GM21528 (cell line): ENCODE results near the gene ALG1L2.
"Not testable (repeated sequence)": the region's sequence is repeated elsewhere in the genome, so short reads cannot be mapped to it uniquely, and the experiment has no call there.

ENCODE experiments used
- ATAC-seq: cut with Tn5 transposase; IDR thresholded peaks from one replicate; pipeline ENCODE4 v1.9.1; 2021; ENCODE audit warnings: mild to moderate bottlenecking, moderate library complexity; ENCODE audit not compliant: unreplicated experiment, low FRiP score

The ALG1L2 gene

GRCh38 chr3:130120291-130120690, 38.7 kb downstream of the ALG1L2 start:
- ATAC-seq: not testable (repeated sequence)

- ATAC-seq: not testable (repeated sequence)
These were observed 41.5 kb downstream of the ALG1L2 start for GRCh38 chr3:130122891-130123775.

- not testable (repeated sequence) for ATAC-seq
These were observed 43.8 kb downstream of the ALG1L2 start for GRCh38 chr3:130125406-130125805.

GRCh38 chr3:130136337-130136736, 54.7 kb downstream of the ALG1L2 start:
- ATAC-seq: not testable (repeated sequence)

- not testable (repeated sequence) for ATAC-seq
These were observed 56.1 kb downstream of the ALG1L2 start for GRCh38 chr3:130137685-130138084.

- not testable (repeated sequence) for ATAC-seq
These were observed 57.4 kb downstream of the ALG1L2 start for GRCh38 chr3:130138992-130139391.

- ATAC-seq: not testable (repeated sequence)
These were observed 59.1 kb downstream of the ALG1L2 start for GRCh38 chr3:130140756-130141155.

GRCh38 chr3:130143648-130144327, 62.2 kb downstream of the ALG1L2 start:
- ATAC-seq: not testable (repeated sequence)

GRCh38 chr3:130144328-130144650, 62.7 kb downstream of the ALG1L2 start:
- not testable (repeated sequence) for ATAC-seq

- ATAC-seq: not testable (repeated sequence)
These were observed 63.8 kb downstream of the ALG1L2 start for GRCh38 chr3:130145456-130145855.

GRCh38 chr3:130146465-130146864, 64.8 kb downstream of the ALG1L2 start:
- not testable (repeated sequence) for ATAC-seq
